Vagina (tissue), 2 donors: ENCODE data around the gene OR4B1. TPM values are rescaled to one million over a fixed set of nuclear protein-coding genes. Genes with fewer than 3 reads are reported as not detected.

Source experiments
- DNase-seq, 2 donors: peaks; one replicate each; pipeline ENCODE4 v3.0.0-alpha.2; 2017; ENCODE audit errors: extremely low spot score in 2 of 2
- H3K27ac ChIP-seq: fragments of 200-600 bp; sonication (generic); one replicate; pipeline ENCODE4 v1.5.1; 2019
- H3K27me3 ChIP-seq: fragments of 200-600 bp; sonication (generic); one replicate; pipeline ENCODE4 v1.5.1; 2019
- H3K36me3 ChIP-seq, 2 donors: fragments of 200-600 bp; sonication (generic); one replicate each; pipeline ENCODE4 v1.5.1; 2017 to 2019
- H3K4me1 ChIP-seq: fragments of 200-600 bp; sonication (generic); one replicate; pipeline ENCODE4 v1.5.1; 2019
- H3K4me3 ChIP-seq, 2 donors: fragments of 200-600 bp; sonication (generic); 1 replicate in 1 of 2; 2 replicates in 1 of 2; pipeline ENCODE4 v1.5.1; 2016 to 2019
- H3K9me3 ChIP-seq: fragments of 200-600 bp; sonication (generic); one replicate; pipeline ENCODE4 v1.5.1; 2019
- POLR2A ChIP-seq, 2 donors: fragments of 450-650 bp; IDR thresholded peaks; one replicate each; pipeline ENCODE4 v1.6.1; 2017; ENCODE audit warnings: antibody characterized with exemption in 2 of 2, mild to moderate bottlenecking in 2 of 2, moderate library complexity in 2 of 2
- POLR2AphosphoS5 ChIP-seq, 2 donors: sonication (generic); formaldehyde crosslinking; IDR thresholded peaks; one replicate each; pipeline ENCODE4 v1.9.0; 2017; ENCODE audit warnings: antibody characterized with exemption in 2 of 2, mild to moderate bottlenecking in 2 of 2, low read depth in 1 of 2; ENCODE audit not compliant: insufficient read depth in 1 of 2
- intact Hi-C: fragments of 100-400 bp; cut with DNase I; formaldehyde crosslinking; loops from one replicate; pipeline ENCODE4 v1.15.1; 2023
- total RNA-seq: library from RNA; depleted of rRNA; stranded (reverse); fragments of >200 nt; gene quantifications from one replicate; pipeline ENCODE4 v1.2.3, GENCODE V29; 2016
- TF ChIP-seq, protein P1 (sequence below), 3 experiments: fragments of 450-650 bp in 2 of 3; fragments of 200-600 bp in 1 of 3; sonication (generic) in 1 of 3; IDR thresholded peaks; one replicate each; pipeline ENCODE4 v1.5.1; 2017 to 2019; ENCODE audit warnings: antibody characterized with exemption in 3 of 3, mild to moderate bottlenecking in 2 of 3, moderate library complexity in 2 of 3

OR4B1 gene
- total RNA-seq, 1 donor from 2014 or later = not detected

DNA sequence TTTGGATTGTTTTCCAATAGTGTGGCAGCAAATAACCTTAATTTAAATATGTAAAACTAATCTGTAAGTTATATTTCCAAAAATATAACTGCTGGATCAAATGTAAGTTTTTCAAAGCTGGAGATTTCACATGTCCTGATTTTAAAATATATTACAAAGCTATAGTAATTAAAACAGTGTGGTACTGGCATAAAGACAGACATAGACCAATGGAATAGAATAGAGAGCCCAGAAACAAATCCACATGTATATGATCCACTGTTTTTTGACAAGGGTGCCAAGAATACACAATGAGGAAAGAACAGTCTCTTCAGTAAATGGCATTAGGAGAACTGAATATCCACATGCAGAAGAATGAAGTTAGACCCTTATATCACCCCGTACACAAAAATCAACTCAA, 32.3 kb downstream of the OR4B1 start:
- intact Hi-C loops = no loop called here
- Histone ChIP-seq H3K4me1 (no peaks in the 10 kb centered on the region), H3K27me3 (no peaks in the 10 kb centered on the region), H3K36me3 (no peaks in the 10 kb centered on the region), H3K27ac (no peak overlapping the region), H3K4me3 (no peak overlapping the region), H3K9me3 (peaks cover 10% of the 10 kb centered on the region)
- TF ChIP-seq, protein P1, sequence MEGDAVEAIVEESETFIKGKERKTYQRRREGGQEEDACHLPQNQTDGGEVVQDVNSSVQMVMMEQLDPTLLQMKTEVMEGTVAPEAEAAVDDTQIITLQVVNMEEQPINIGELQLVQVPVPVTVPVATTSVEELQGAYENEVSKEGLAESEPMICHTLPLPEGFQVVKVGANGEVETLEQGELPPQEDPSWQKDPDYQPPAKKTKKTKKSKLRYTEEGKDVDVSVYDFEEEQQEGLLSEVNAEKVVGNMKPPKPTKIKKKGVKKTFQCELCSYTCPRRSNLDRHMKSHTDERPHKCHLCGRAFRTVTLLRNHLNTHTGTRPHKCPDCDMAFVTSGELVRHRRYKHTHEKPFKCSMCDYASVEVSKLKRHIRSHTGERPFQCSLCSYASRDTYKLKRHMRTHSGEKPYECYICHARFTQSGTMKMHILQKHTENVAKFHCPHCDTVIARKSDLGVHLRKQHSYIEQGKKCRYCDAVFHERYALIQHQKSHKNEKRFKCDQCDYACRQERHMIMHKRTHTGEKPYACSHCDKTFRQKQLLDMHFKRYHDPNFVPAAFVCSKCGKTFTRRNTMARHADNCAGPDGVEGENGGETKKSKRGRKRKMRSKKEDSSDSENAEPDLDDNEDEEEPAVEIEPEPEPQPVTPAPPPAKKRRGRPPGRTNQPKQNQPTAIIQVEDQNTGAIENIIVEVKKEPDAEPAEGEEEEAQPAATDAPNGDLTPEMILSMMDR (IDR thresholded peaks at IDR 0.05) = no peak
- no peak for TF ChIP-seq POLR2AphosphoS5 (IDR thresholded peaks at IDR 0.05; ENCODE audit: insufficient read depth in 1 of 2, low read depth in 1 of 2)
- TF ChIP-seq POLR2A (IDR thresholded peaks at IDR 0.05) = no peak
- DNase-seq = no peak

- H3K4me3 ChIP-seq = no peak overlapping the region
- no peaks in the 10 kb centered on the region for H3K9me3 ChIP-seq
- no peak overlapping the region for H3K27ac ChIP-seq
- DNase-seq = no peak
- no peaks in the 10 kb centered on the region for H3K27me3 ChIP-seq
- TF ChIP-seq POLR2AphosphoS5 (IDR thresholded peaks at IDR 0.05; ENCODE audit: insufficient read depth in 1 of 2, low read depth in 1 of 2) = no peak
- TF ChIP-seq, protein P1 (IDR thresholded peaks at IDR 0.05) = no peak
- TF ChIP-seq POLR2A (IDR thresholded peaks at IDR 0.05) = no peak
- H3K36me3 ChIP-seq = no peaks in the 10 kb centered on the region
- H3K4me1 ChIP-seq = no peaks in the 10 kb centered on the region
- intact Hi-C loops = no loop called here
These were observed 45.0 kb downstream of the OR4B1 start for GRCh38 chr11:48261600-48261999.

- intact Hi-C loops = no loop called here
- Histone ChIP-seq H3K36me3 (no peaks in the 10 kb centered on the region), H3K9me3 (no peaks in the 10 kb centered on the region), H3K27ac (no peak within 1 kb of the TSS), H3K4me1 (no peaks in the 10 kb centered on the region), H3K4me3 (no peak within 1 kb of the TSS), H3K27me3 (no peaks in the 10 kb centered on the region)
- no peak for DNase-seq
- TF ChIP-seq POLR2AphosphoS5 (IDR thresholded peaks at IDR 0.05; ENCODE audit: insufficient read depth in 1 of 2, low read depth in 1 of 2) (no peak), POLR2A (IDR thresholded peaks at IDR 0.05) (no peak)
- TF ChIP-seq, protein P1 (IDR thresholded peaks at IDR 0.05) = no peak
These were observed 46.9 kb downstream of the OR4B1 start, which contains the start of gene OR4X1 for GRCh38 chr11:48263423-48263911. OR4X1 (plus strand) TSS chr11:48263861; CDS start chr11:48263861, 0 bp downstream.

Other genes with a start within 250 kb of the OR4B1 start
- 4.7 TPM for gene PTPRJ, start 236.3 kb upstream of the OR4B1 start, total RNA-seq
- not detected for gene OR4X2, start 28.3 kb downstream of the OR4B1 start, total RNA-seq
- gene OR4X1, start 47.1 kb downstream of the OR4B1 start, total RNA-seq = not detected
- not detected for gene OR4S1, start 89.4 kb downstream of the OR4B1 start, total RNA-seq
- not detected for gene OR4C3, start 108.1 kb downstream of the OR4B1 start, total RNA-seq
- not detected for gene OR4C5, start 149.7 kb downstream of the OR4B1 start, total RNA-seq